Natural killer cell (primary cell): ENCODE data around the gene FUT6. TPM values are rescaled to one million over a fixed set of nuclear protein-coding genes. Genes with fewer than 3 reads are reported as not detected.
"Not testable (repeated sequence)": the region's sequence is repeated elsewhere in the genome, so short reads cannot be mapped to it uniquely, and the experiment has no call there.

Experiments
- ATAC-seq, 3 donors: fragments of 150-1000 bp in 2 of 3; fragments of 200-7000 bp in 1 of 3; cut with Tn5 transposase; 1 replicate in 1 of 3; 2 replicates in 2 of 3; pipeline ENCODE4 v1.10.0; 2021; ENCODE audit warnings: mild to moderate bottlenecking in 2 of 3, moderate library complexity in 2 of 3
- DNase-seq, 2 donors: peaks; one replicate each; pipeline versions ENCODE4 v3.0.0 to v3.0.0-alpha.2; 2013 to 2021; ENCODE audit warnings: mixed read lengths in 1 of 2
- H3K27ac ChIP-seq: one replicate; pipeline ENCODE4 v1.5.1; 2013; ENCODE audit warnings: mild to moderate bottlenecking, low read length
- H3K27me3 ChIP-seq: one replicate; pipeline ENCODE4 v1.6.1; 2013; ENCODE audit warnings: low read length; ENCODE audit not compliant: control insufficient read depth, insufficient read depth
- H3K36me3 ChIP-seq: one replicate; pipeline ENCODE4 v1.6.1; 2013; ENCODE audit warnings: low read length; ENCODE audit not compliant: control insufficient read depth, insufficient read depth
- H3K4me1 ChIP-seq: one replicate; pipeline ENCODE4 v1.6.1; 2013; ENCODE audit warnings: low read length; ENCODE audit not compliant: control insufficient read depth, insufficient read depth
- H3K4me3 ChIP-seq: one replicate; pipeline ENCODE4 v1.5.1; 2013; ENCODE audit warnings: low read length
- H3K9me3 ChIP-seq: one replicate; pipeline ENCODE4 v1.6.1; 2013; ENCODE audit warnings: low read length; ENCODE audit not compliant: control insufficient read depth, insufficient read depth
- H3K27ac Mint-ChIP-seq, 2 donors: one replicate each; pipeline ENCODE4 v1.8.0; 2022; ENCODE audit warnings: mild to moderate bottlenecking in 2 of 2, mixed read lengths in 2 of 2, moderate library complexity in 1 of 2
- H3K27me3 Mint-ChIP-seq, 2 donors: one replicate each; pipeline ENCODE4 v1.8.0; 2022; ENCODE audit warnings: low read depth in 2 of 2, mixed read lengths in 2 of 2
- H3K36me3 Mint-ChIP-seq: one replicate; pipeline ENCODE4 v1.8.0; 2022; ENCODE audit warnings: mixed read lengths
- H3K4me1 Mint-ChIP-seq, 2 donors: one replicate each; pipeline ENCODE4 v1.8.0; 2022; ENCODE audit warnings: mixed read lengths in 2 of 2
- H3K4me3 Mint-ChIP-seq: one replicate; pipeline ENCODE4 v1.8.0; 2022; ENCODE audit warnings: mild to moderate bottlenecking, moderate library complexity, mixed read lengths
- H3K9me3 Mint-ChIP-seq, 2 donors: one replicate each; pipeline ENCODE4 v1.8.0; 2022; ENCODE audit warnings: mixed read lengths in 2 of 2
- WGBS: methylation state at CpG from one replicate; pipeline ENCODE4 v1.1.7; 2013; ENCODE audit warnings: missing lambda C conversion rate; ENCODE audit not compliant: insufficient coverage; 5-methylcytosine and 5-hydroxymethylcytosine counted together
- intact Hi-C: fragments of 100-400 bp; cut with micrococcal nuclease; formaldehyde crosslinking; loops from one replicate; pipeline ENCODE4 v1.14.2; 2022
- total RNA-seq, 4 donors: library from RNA; stranded (reverse); fragments of 120-200 nt in 1 of 4; gene quantifications; one replicate each; pipeline versions ENCODE4 v1.2.3 to v1.2.4, GENCODE V29; 2013 to 2022
- TF ChIP-seq, protein P1 (sequence below): fragments of 200-600 bp; IDR thresholded peaks from one replicate; pipeline ENCODE4 v1.8.0; 2022; ENCODE audit warnings: antibody characterized with exemption

FUT6 gene
- total RNA-seq, 3 donors from 2014 or later (not counting 1 experiment from before 2014, with no cell fraction given) = 0.34 TPM; not detected in 2

DNA sequence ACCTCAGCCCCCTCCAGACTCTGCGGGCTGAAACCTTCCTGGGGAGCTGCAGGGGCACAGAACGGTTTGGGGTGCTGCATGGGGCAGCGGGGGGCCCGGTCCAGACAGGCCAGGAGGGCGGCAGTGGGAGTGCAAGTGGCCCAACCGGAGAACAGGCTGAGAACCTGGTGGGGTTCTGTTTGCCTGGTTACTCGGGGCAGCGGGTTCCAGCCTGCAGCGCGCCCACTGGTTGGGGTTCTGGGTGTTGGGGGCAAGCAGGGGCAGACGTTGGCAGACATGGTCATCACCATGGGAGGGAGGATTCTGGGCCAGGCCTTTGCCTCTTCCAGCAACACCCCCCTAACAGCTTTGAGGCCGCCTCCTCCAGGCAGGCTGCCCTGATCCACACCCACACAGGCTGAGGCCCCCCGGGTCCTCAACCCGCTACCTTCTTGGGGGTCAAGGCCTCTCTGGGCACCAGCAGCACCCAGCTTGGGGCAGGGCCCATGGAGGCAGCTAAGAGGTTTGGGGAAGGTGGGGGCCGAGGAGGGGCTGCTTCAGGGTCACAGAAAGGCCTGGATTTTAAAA lies 54.8 kb downstream of the FUT6 start, which contains the start of gene PRR22:
Gene PRR22 (minus strand): TSS at position 166 of the 567 bp plus-strand sequence. CDS start 86 bp downstream, at position 80.
- H3K9me3 Mint-ChIP-seq = no peaks in the 10 kb centered on the region
- ATAC-seq = peak in 2 of 3 donors; percentile 3 to 12
- intact Hi-C loops = no loop called here

DNA sequence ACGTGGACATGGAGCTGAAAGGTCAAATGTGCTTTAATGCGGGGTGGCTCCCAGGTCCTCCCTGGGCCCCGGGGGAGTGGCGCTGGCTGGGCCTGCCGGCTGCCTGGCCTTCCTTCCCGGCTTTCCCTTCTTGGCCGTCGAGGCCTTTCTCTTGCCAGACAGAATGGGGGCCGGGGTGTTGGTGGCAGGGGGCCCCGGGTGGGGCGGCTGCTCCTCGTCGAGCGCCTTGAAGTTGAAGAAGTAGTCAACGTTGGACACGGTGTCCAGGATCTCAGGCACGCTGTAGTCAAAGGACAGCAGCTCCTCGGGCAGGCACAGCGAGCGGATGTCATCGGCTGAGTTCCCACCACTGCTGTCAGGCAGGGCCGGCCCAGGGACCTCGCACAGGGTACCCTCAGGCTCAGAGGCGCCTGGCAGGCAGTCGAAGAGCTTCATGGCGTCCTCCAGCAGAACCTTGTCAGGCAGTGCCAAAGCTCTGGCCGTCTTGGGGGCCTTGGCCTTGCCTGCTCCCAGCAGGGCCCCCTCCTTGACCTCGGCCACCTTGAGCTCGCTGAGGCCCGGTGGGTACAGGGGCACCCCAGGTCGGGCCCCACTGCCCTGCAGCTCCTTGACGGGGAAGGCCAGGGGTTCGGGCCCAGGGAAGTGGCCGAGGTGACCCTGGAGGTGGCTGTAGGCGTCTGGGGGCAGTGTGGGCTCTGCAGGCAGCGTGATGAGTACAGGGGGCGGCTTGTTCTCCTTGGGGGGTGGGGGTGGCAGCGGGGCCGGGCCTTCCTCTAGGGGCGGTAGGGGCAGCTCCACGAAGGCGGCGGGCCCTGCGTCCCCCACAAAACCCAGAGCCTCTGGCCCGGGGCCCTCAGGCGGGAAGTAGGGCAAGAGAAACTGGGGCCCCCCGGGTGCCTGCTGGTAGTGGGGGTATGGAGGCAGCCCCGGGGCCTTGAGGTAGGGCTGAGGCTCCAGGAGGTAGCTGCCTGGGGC lies 56.3 kb downstream of the FUT6 start:
- Mint-ChIP-seq H3K27me3 (no peaks in the 10 kb centered on the region), H3K4me1 (peaks cover 0 to 5% of the 10 kb centered on the region in 2 donors)
- 95% methylated on average over 48 of the region's 48 CpGs for WGBS

More for the DNA sequence above, 54.8 kb downstream of the FUT6 start, which contains the start of gene PRR22:
- H3K27ac Mint-ChIP-seq = no peak within 1 kb of the TSS
- Histone ChIP-seq H3K27me3 (no peaks in the 10 kb centered on the region), H3K27ac (no peak within 1 kb of the TSS), H3K4me3 (no peak within 1 kb of the TSS), H3K9me3 (no peaks in the 10 kb centered on the region), H3K36me3 (peaks cover 48% of the 10 kb centered on the region), H3K4me1 (no peaks in the 10 kb centered on the region)
- no peaks in the 10 kb centered on the region for H3K27me3 Mint-ChIP-seq
- WGBS = 98% methylated on average over 13 of the region's 15 CpGs
- no peaks in the 10 kb centered on the region for H3K36me3 Mint-ChIP-seq
- peaks cover 0 to 8% of the 10 kb centered on the region in 2 donors for H3K4me1 Mint-ChIP-seq
- no peak for DNase-seq
- H3K4me3 Mint-ChIP-seq = no peak within 1 kb of the TSS
- TF ChIP-seq, protein P1, sequence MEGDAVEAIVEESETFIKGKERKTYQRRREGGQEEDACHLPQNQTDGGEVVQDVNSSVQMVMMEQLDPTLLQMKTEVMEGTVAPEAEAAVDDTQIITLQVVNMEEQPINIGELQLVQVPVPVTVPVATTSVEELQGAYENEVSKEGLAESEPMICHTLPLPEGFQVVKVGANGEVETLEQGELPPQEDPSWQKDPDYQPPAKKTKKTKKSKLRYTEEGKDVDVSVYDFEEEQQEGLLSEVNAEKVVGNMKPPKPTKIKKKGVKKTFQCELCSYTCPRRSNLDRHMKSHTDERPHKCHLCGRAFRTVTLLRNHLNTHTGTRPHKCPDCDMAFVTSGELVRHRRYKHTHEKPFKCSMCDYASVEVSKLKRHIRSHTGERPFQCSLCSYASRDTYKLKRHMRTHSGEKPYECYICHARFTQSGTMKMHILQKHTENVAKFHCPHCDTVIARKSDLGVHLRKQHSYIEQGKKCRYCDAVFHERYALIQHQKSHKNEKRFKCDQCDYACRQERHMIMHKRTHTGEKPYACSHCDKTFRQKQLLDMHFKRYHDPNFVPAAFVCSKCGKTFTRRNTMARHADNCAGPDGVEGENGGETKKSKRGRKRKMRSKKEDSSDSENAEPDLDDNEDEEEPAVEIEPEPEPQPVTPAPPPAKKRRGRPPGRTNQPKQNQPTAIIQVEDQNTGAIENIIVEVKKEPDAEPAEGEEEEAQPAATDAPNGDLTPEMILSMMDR = no peak

DNA sequence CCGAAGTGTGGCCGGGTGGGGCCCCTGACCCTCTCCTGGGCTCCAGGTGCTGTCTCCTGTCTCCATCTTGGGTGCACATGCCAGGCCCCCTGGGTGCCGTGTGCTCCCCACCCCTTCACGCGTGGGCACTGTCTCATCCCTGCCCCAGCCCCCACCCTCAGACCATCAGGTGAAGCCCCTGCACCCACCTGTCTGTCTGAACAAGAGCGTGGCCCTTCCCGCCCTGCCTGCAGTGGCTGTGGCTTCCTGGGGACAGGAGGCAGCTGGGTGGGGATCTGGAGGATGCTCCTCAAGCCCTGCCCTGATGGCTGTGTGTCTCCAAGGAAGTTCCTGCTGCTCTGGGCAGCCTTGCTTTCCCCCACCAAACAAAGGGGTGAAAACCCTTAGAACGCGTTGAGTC lies 57.2 kb downstream of the FUT6 start:
- Mint-ChIP-seq H3K27ac (no peak overlapping the region), H3K4me1 (peaks cover 0 to 3% of the 10 kb centered on the region in 2 donors), H3K27me3 (no peaks in the 10 kb centered on the region), H3K4me3 (no peak overlapping the region), H3K36me3 (no peaks in the 10 kb centered on the region), H3K9me3 (no peaks in the 10 kb centered on the region)
- intact Hi-C loops = no loop called here
- WGBS = 90% methylated on average over 9 of the region's 9 CpGs
- Histone ChIP-seq H3K36me3 (peaks cover 30% of the 10 kb centered on the region), H3K27me3 (no peaks in the 10 kb centered on the region), H3K27ac (no peak overlapping the region), H3K9me3 (no peaks in the 10 kb centered on the region), H3K4me3 (no peak overlapping the region), H3K4me1 (no peaks in the 10 kb centered on the region)
- no peak for DNase-seq
- TF ChIP-seq, protein P1 = no peak
- ATAC-seq = no peak

More for the DNA sequence above, 56.3 kb downstream of the FUT6 start:
- Histone ChIP-seq H3K4me3 (no peak overlapping the region), H3K27ac (no peak overlapping the region), H3K27me3 (no peaks in the 10 kb centered on the region), H3K36me3 (peaks cover 39% of the 10 kb centered on the region), H3K4me1 (no peaks in the 10 kb centered on the region), H3K9me3 (no peaks in the 10 kb centered on the region)
- intact Hi-C loops = no loop called here
- H3K4me3 Mint-ChIP-seq = no peak overlapping the region
- H3K36me3 Mint-ChIP-seq = no peaks in the 10 kb centered on the region
- H3K9me3 Mint-ChIP-seq = no peaks in the 10 kb centered on the region
- DNase-seq = no peak
- ATAC-seq = peak in 1 of 3 donors; percentile 19
- H3K27ac Mint-ChIP-seq = no peak overlapping the region
- TF ChIP-seq, protein P1 = no peak

DNA sequence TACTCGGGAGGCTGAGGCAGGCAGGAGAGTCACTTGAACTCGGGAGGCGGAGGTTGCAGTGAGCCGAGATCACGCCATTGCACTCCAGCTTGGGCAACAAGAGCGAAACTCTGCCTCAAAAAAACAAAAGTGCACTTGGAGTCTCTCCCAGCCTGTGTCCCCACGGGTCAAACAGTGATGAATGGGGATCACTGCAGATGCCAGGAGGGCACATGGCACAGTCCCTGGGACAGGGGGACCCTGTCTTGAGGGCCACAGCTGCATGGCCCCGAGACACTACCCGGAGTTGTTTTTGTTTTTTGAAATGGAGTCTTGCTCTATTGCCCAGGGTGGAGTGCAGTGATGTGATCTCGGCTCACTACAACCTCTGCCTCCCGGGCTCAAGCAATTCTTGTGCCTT lies 58.6 kb downstream of the FUT6 start:
- H3K27me3 Mint-ChIP-seq, ATAC-seq, H3K4me3 ChIP-seq, H3K9me3 ChIP-seq, DNase-seq, H3K27ac Mint-ChIP-seq, H3K4me3 Mint-ChIP-seq, intact Hi-C loops, H3K4me1 Mint-ChIP-seq, H3K4me1 ChIP-seq, H3K36me3 Mint-ChIP-seq, H3K9me3 Mint-ChIP-seq, H3K27me3 ChIP-seq, H3K27ac ChIP-seq: not testable (repeated sequence)
- WGBS = 95% methylated on average over 11 of the region's 11 CpGs
- H3K36me3 ChIP-seq = peaks cover 16% of the 10 kb centered on the region
